ENCODE data around the gene TRPT1. TPM values are rescaled to one million over a fixed set of nuclear protein-coding genes. Genes with fewer than 3 reads are reported as not detected.

The TRPT1 gene, protein sequence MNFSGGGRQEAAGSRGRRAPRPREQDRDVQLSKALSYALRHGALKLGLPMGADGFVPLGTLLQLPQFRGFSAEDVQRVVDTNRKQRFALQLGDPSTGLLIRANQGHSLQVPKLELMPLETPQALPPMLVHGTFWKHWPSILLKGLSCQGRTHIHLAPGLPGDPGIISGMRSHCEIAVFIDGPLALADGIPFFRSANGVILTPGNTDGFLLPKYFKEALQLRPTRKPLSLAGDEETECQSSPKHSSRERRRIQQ
- total RNA-seq, result 10 to 100 TPM; 33.4 to 37.1 TPM

DNA sequence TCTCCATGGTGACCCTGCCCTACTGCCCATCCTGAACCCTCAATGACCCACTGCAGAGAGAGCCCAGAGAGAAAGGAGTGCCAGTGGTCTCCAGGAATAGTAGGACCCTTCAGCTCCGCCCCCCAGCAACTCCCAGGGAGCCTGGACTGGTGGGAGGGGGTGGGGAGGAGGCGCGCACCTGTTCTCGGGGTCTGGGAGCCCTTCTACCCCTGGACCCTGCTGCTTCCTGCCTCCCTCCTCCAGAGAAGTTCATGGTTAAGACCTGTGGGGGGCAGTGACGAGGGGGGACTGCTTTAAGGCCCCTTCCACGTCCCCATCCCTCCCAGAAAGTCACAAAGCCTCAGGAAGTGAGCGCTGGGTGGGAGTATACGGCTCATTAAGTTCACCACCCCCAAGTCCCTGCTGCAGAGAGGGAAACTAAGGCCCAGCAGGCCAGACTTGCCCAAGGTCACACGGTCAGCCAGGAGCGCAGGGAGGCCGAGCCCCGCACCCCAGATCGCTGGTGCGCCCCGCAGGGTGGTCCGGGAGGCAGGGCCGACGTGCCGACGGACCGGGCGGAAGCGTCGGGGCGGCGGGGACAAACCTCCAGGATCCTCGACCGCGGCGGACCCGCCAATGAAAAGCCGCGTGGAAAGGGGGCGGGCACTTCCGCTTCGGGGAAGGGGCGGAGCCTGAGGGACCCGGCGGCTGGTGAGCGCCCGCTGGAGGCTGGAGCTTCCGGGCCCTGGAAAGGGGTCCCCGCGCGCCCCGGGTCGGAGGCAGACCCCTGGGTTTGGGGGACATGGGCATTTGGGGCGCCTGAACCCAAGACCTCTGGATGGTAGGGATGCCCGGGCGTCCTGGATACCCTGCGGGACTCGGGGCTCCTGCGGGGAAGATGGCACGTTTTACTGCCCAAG is at the start of gene TRPT1, which contains the start of gene NUDT22:
Gene TRPT1, minus strand, starts transcription at position 579 of the 899 bp plus-strand sequence. Its CDS starts 326 bp downstream, at position 253.
Gene NUDT22, plus strand, starts transcription at position 667 of the 899 bp plus-strand sequence. CDS start 379 bp downstream, outside the sequence.
- peak within 1 kb of the TSS; percentile 87 for H3K4me3 Mint-ChIP-seq
- peaks cover 6% of the 10 kb centered on the region for H3K36me3 Mint-ChIP-seq
- DNase-seq, result peak; percentile 96
- no peaks in the 10 kb centered on the region for H3K27me3 Mint-ChIP-seq
- H3K27ac Mint-ChIP-seq, result peak within 1 kb of the TSS; percentile 90
- peak; percentile 71 for ATAC-seq
- H3K9me3 Mint-ChIP-seq (ENCODE audit: low read depth), result no peaks in the 10 kb centered on the region
- H3K4me1 Mint-ChIP-seq, result peaks cover 35% of the 10 kb centered on the region
- CTCF ChIA-PET, result interaction anchor here (0.8 to 3.4 kb wide), 17 partner anchors 11 to 1440 kb away, joined by 3 to 36 read pairs (median 6); partner anchors contain the start of genes CCDC88B, ESRRA, FERMT3 and FKBP2

- H3K27me3 Mint-ChIP-seq, result no peaks in the 10 kb centered on the region
- H3K36me3 Mint-ChIP-seq, result peaks cover 7% of the 10 kb centered on the region
These were observed 49.2 kb upstream of the TRPT1 start for GRCh38 chr11:64275031-64275800.

GRCh38 chr11:64269540-64270220 is 43.7 kb upstream of the TRPT1 start:
- ATAC-seq (peak; percentile 71), DNase-seq (peak; percentile 98)
- Mint-ChIP-seq H3K27ac (peak overlapping the region; percentile 96), H3K36me3 (peaks cover 4% of the 10 kb centered on the region), H3K4me3 (peak overlapping the region; percentile 89), H3K9me3 (ENCODE audit: low read depth) (no peaks in the 10 kb centered on the region), H3K4me1 (peaks cover 31% of the 10 kb centered on the region), H3K27me3 (no peaks in the 10 kb centered on the region)
- CTCF ChIA-PET, result interaction anchor here (1.0 to 6.1 kb wide), 15 partner anchors 15 to 84 kb away, joined by 3 to 104 read pairs (median 7); partner anchors contain the start of genes BAD, CATSPERZ, ESRRA and FERMT3

More at GRCh38 chr11:64275031-64275800, 49.2 kb upstream of the TRPT1 start:
- DNase-seq, result no peak
- Mint-ChIP-seq H3K4me3 (no peak overlapping the region), H3K4me1 (peaks cover 16% of the 10 kb centered on the region), H3K9me3 (ENCODE audit: low read depth) (no peaks in the 10 kb centered on the region), H3K27ac (no peak overlapping the region)
- CTCF ChIA-PET, result interaction anchor here (1.0 to 3.0 kb wide), 4 partner anchors 24 to 174 kb away, joined by 3 to 12 read pairs (median 6); partner anchors contain the start of gene PLCB3
- ATAC-seq, result no peak

- Mint-ChIP-seq H3K4me1 (peaks cover 31% of the 10 kb centered on the region), H3K27me3 (no peaks in the 10 kb centered on the region), H3K4me3 (peak overlapping the region; percentile 89), H3K27ac (peak overlapping the region; percentile 96), H3K36me3 (peaks cover 4% of the 10 kb centered on the region), H3K9me3 (ENCODE audit: low read depth) (no peaks in the 10 kb centered on the region)
- ATAC-seq (peak; percentile 28), DNase-seq (peak; percentile 86)
- CTCF ChIA-PET, result interaction anchor here (1.0 to 6.1 kb wide), 11 partner anchors 16 to 83 kb away, joined by 3 to 104 read pairs (median 7); partner anchors contain the start of genes BAD, CATSPERZ, ESRRA and FERMT3
These were observed 43.0 kb upstream of the TRPT1 start for GRCh38 chr11:64268893-64269539.

DNA sequence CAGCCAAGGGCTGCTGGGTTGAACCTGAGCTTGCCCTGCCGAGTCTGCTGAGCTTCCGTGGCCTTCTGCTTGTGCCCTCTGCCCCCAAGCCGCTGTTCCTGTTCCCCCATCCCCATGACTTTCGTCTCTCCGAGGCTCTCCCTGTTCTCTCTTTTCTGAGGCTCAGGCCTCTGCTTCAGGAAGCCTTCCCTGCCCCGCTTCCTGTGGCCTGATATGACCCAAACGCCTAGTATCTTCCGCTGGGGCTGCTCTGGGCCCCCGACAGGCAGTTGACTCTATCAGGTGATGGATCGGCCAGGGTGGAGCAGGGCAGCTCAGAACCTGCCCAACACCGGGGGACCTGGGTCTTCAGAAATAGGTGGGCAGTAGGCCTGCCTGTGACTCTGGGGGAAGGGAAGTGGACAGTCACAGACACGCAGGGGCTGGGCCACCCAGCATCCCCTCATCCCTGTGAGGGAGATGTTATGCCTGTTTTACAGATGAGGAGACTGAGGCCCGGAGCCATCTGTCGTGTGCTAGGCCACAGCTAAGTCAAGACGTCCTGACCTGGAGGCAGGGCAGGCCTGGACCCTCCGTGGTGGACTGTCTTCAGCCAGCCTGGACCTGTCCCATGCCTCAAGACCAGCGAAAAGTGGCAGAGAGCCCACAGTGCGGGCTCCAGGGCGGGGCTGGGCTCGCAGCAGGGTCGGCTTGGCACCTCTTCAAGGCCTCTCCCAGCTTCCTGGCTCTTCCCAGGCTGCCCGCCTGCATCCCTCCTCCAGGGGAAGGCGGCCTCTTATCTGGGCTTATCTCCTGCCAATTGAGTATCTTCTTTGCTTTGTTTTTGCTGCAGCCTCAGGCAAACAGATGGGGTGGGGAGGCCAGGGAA is 42.3 kb upstream of the TRPT1 start:
- CTCF ChIA-PET, result interaction anchor here (0.7 to 6.1 kb wide), 13 partner anchors 14 to 82 kb away, joined by 3 to 104 read pairs (median 7); partner anchors contain the start of genes BAD, CATSPERZ, ESRRA and FERMT3

GRCh38 chr11:64267207-64267945 is 41.4 kb upstream of the TRPT1 start:
- H3K4me3 Mint-ChIP-seq, result no peak overlapping the region
- ATAC-seq, result no peak

More for the DNA sequence above, 42.3 kb upstream of the TRPT1 start:
- DNase-seq (no peak), ATAC-seq (no peak)
- no peaks in the 10 kb centered on the region for H3K27me3 Mint-ChIP-seq
- H3K4me1 Mint-ChIP-seq, result peaks cover 30% of the 10 kb centered on the region
- H3K27ac Mint-ChIP-seq, result peak overlapping the region; percentile 96
- peak overlapping the region; percentile 89 for H3K4me3 Mint-ChIP-seq
- H3K9me3 Mint-ChIP-seq (ENCODE audit: low read depth), result no peaks in the 10 kb centered on the region
- H3K36me3 Mint-ChIP-seq, result peaks cover 2% of the 10 kb centered on the region

DNA sequence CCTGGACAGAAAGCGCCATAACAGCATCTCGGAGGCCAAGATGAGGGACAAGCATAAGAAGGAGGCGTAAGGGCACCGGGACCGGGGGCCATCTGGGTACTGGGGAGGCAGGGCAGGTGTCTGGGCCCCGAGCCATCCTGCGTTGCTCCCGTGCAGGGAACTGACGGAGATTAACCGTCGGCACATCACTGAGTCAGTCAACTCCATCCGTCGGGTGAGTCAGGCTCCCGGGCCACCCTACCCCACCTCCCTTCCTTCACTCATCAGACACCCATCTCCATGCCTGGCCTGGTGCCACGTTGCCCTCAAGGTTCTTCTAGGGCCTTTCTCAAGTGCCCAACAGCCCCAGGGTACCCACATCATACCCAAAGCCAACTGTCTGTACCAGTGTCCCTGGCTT is 40.4 kb upstream of the TRPT1 start:
- no peak overlapping the region for H3K27ac Mint-ChIP-seq
- ATAC-seq (no peak), DNase-seq (no peak)
- H3K4me3 Mint-ChIP-seq, result no peak overlapping the region
- H3K27me3 Mint-ChIP-seq, result no peaks in the 10 kb centered on the region
- peaks cover 25% of the 10 kb centered on the region for H3K4me1 Mint-ChIP-seq
- H3K36me3 Mint-ChIP-seq, result peaks cover 9% of the 10 kb centered on the region
- CTCF ChIA-PET, result interaction anchor here (0.8 to 6.1 kb wide), 3 partner anchors 12 to 39 kb away, joined by 3 to 68 read pairs (median 5); partner anchors contain the start of genes ESRRA and PLCB3
- no peaks in the 10 kb centered on the region for H3K9me3 Mint-ChIP-seq (ENCODE audit: low read depth)

More at GRCh38 chr11:64267207-64267945, 41.4 kb upstream of the TRPT1 start:
- peaks cover 31% of the 10 kb centered on the region for H3K4me1 Mint-ChIP-seq
- peaks cover 6% of the 10 kb centered on the region for H3K36me3 Mint-ChIP-seq
- H3K27ac Mint-ChIP-seq, result peak overlapping the region; percentile 96
- no peak for DNase-seq
- no peaks in the 10 kb centered on the region for H3K27me3 Mint-ChIP-seq
- CTCF ChIA-PET, result interaction anchor here (0.7 to 6.1 kb wide), 10 partner anchors 13 to 63 kb away, joined by 3 to 104 read pairs (median 7); partner anchors contain the start of genes BAD, CATSPERZ, ESRRA and FERMT3
- H3K9me3 Mint-ChIP-seq (ENCODE audit: low read depth), result no peaks in the 10 kb centered on the region

- H3K9me3 Mint-ChIP-seq (ENCODE audit: low read depth), result no peaks in the 10 kb centered on the region
- CTCF ChIA-PET, result interaction anchor here (0.8 to 3.6 kb wide), 5 partner anchors 11 to 39 kb away, joined by 3 to 28 read pairs (median 5); partner anchors contain the start of genes CATSPERZ, ESRRA and PLCB3
- peaks cover 9% of the 10 kb centered on the region for H3K36me3 Mint-ChIP-seq
- H3K27ac Mint-ChIP-seq, result no peak overlapping the region
- H3K27me3 Mint-ChIP-seq, result no peaks in the 10 kb centered on the region
- ATAC-seq (no peak), DNase-seq (no peak)
- peaks cover 25% of the 10 kb centered on the region for H3K4me1 Mint-ChIP-seq
- no peak overlapping the region for H3K4me3 Mint-ChIP-seq
These were observed 39.5 kb upstream of the TRPT1 start for GRCh38 chr11:64265176-64266160.

GRCh38 chr11:64264371-64264852 is 38.4 kb upstream of the TRPT1 start:
- CTCF ChIA-PET, result interaction anchor here (2.1 to 3.6 kb wide), 2 partner anchors 13 to 36 kb away, joined by 9 to 28 read pairs; partner anchors contain the start of genes CATSPERZ and PLCB3
- ATAC-seq (no peak), DNase-seq (no peak)
- H3K4me3 Mint-ChIP-seq, result no peak overlapping the region
- H3K27ac Mint-ChIP-seq, result no peak overlapping the region
- peaks cover 12% of the 10 kb centered on the region for H3K36me3 Mint-ChIP-seq
- no peaks in the 10 kb centered on the region for H3K27me3 Mint-ChIP-seq
- peaks cover 25% of the 10 kb centered on the region for H3K4me1 Mint-ChIP-seq
- H3K9me3 Mint-ChIP-seq (ENCODE audit: low read depth), result no peaks in the 10 kb centered on the region
